ENCODE results near the gene PAEP. TPM values are rescaled to one million over a fixed set of nuclear protein-coding genes. Genes with fewer than 3 reads are reported as not detected.

Gene PAEP
- polyA plus RNA-seq, 1 donor = not detected

DNA sequence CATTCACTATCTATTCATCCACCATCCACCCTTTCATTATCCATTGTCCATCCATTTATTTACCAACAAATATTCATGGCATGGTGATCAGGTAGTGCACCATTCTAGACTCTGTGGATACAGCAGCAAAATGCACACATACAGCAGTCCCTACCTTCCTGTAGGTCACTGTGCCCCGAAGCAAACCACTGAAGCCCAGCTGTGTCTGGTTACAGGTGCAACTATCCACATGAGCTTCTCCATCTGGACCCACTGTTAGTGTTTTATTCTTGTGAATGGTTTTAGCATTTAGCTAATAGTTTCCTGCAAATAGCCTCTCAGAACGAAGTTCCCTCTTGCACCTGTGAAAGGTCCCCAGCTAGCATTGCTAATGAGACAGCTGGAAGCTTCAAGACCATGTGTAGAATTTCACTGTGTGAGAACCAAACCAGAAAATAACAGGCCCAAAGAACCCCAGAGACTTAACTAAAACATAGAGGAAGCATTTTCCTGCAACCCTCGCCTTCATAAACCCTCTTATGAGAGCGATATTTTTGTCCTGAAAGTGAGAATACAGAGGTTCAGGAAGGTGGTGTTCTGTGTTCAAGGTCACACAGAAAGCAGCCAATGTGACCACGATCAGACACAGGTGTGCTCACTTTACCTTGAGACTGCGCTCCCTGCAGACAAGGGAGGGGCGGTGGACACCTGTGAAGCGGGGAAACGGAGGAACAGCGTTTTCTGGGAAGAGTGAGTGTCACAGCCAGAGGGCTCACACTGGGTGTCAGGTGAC, 18.5 kb downstream of the PAEP start:
- no peak for DNase-seq

DNA sequence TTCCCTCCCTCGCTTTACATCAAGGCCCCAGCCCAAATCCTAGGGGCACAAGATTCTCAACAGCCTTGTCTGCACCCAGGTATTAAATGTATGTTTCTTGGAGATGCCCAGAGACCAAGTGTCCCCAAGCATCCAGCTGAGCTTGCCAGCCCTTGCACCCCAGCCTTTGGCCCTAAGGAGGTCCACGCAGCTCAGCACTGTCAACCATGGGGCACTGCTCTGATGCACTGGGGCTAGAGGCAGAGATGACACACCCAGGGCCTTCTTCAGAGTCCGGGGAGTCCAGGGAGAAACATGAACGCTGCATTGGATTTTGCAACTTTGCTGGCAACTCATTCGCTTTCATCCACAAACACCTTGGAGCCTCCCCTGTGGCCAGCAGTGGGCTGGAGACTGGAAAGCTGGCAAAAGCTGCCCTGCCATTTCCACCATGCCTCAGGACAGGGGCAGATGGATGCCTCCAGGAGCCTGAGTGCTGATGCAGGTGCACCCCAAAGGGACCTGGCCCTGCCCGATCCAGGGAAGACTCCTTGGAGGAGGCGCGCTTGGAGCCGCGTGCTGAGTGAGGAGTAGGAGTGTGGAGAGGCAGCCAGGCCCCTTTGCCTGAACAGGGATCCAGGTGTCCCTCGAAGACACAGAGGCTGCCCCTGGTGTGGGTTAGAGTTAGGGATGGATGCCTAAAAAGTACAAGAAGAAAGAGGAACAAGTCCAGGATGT, 19.3 kb downstream of the PAEP start:
- no peak for DNase-seq

DNA sequence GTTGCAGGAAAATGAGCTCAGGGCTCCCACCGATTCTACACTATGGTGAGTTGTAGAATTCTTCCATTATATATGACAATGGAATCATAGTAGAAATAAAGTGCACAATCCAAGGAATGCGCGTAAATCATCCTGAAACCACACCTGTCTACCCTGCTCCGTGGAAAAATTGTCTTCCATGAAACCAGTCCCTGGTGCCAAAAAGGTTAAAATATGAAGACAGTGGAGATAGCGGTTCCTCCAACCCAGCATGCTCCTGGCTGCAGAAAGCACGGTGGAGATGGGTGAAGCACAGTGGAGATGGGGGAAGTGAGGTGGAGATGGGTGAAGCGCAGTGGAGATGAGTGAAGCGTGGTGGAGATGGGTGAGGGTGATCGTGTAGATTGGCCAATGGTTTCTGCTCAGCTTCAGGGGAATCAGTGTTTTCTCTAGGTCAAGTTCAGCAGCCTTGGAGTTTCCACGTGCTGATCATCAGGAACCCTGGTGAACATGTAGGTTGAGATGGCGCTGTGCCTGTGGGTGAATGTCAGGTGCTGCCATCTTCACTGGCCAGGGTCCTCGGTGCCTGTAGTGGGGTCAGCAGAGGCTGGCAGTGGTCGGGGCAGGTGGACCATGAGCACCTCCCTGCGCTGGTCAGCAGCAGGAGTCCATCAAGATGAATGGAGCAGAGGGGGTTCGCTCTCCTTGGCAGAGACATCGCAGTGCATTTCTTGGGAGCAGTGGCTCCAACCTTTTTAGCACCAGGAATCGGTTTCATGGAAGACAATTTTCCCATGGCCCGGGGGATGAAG, 20.3 kb downstream of the PAEP start:
- DNase-seq = no peak

GRCh38 chr9:135582541-135582940, 21.0 kb downstream of the PAEP start:
- no peak for DNase-seq

- DNase-seq = no peak
Measured at GRCh38 chr9:135582966-135583687, 21.6 kb downstream of the PAEP start.

- DNase-seq = no peak
Measured at GRCh38 chr9:135583688-135584011, 22.1 kb downstream of the PAEP start.

GRCh38 chr9:135584371-135584770, 22.8 kb downstream of the PAEP start:
- no peak for DNase-seq

DNA sequence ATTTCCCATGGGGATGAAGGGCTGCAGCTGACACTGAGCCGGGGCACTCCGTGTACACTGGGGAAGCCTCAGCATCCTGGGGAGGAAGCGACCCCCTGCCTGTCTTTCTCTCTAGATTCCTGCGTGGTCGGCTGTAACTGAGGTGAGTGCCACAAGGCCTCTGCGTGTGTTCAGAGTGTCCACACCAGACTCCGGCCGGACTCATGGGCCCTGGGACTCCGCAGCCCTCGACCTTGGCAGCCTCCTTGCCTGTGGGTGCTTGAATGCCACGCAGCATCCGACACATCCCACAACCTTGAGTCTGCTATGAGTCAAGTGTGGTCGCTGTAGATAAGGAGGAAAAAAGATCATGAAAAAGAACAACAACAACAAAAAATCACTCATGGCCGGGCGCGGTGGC, 23.4 kb downstream of the PAEP start:
- DNase-seq = no peak

- DNase-seq = no peak
Measured at GRCh38 chr9:135586601-135587109, 25.1 kb downstream of the PAEP start.

DNA sequence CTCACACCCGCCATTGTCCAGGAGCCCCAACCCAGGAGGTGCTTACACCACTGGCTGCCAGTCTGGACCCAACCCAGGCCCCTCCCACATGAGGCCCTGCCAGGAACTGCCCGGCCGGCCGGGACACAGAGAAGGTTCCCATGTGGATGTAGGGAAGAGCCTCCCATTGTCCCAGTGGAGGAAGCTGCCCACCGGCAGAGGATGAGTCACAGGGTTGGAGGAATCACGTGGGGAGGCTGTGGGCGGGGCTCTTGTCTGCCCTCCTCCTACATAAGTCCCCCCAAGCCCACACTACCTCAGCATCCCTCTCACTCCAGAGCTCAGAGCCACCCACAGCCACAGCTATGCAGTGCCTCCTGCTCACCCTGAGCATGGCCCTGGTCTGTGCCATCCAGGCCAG, 26.1 kb downstream of the PAEP start:
- no peak for DNase-seq

DNA sequence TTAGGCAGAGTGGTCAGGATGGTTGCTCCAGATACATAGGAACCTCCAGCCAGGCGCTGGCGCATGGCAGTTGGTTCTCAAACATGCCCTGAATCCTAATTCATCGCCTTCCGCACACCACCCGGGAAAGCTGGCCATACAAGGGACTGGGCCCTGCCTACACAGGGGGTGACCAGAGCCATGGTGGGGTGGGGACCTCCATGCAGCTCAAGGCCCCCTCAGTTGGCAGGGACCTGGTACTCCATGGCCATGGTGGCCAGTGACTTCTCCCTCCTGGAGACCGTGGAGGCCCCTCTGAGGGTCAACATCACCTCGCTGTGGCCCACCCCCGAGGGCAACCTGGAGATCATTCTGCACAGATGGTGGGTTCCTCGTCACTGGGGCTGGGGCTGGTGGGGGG, 26.8 kb downstream of the PAEP start:
- no peak for DNase-seq

DNA sequence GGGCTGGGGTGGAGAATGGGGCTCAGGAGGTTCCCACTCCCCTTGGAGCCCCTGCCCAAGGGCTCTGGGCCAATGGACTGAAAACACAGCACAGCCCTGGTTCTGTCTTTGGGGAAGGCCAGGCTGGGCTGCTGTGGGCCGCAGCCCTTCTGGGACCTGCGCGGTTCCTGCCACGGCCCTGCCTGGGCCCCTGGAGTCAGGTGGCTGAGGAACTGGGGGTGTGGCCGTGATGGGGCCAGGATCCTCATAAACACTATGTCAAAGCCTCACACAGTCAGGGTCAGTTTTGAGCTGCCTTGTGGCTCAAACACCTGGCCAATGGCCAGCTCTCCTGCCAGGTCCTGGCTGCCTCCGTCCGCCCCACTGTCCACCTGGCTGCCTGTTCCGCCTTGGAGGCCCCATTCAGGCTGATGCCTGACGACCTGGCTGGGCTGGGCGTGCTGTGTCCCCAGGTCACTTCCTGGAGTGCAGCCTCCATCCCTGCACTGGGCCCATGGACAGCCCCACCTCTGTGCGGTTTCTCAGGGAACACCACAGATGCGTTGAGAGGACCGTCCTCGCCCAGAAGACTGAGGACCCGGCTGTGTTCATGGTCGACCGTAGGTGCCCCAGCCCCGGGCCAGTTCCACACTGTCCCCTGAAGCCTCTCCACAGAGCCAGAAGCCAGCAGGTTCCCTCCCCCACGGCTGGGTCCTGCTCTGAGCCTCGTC, 27.5 kb downstream of the PAEP start:
- no peak for DNase-seq

GRCh38 chr9:135589596-135590485, 28.3 kb downstream of the PAEP start:
- DNase-seq = no peak

DNA sequence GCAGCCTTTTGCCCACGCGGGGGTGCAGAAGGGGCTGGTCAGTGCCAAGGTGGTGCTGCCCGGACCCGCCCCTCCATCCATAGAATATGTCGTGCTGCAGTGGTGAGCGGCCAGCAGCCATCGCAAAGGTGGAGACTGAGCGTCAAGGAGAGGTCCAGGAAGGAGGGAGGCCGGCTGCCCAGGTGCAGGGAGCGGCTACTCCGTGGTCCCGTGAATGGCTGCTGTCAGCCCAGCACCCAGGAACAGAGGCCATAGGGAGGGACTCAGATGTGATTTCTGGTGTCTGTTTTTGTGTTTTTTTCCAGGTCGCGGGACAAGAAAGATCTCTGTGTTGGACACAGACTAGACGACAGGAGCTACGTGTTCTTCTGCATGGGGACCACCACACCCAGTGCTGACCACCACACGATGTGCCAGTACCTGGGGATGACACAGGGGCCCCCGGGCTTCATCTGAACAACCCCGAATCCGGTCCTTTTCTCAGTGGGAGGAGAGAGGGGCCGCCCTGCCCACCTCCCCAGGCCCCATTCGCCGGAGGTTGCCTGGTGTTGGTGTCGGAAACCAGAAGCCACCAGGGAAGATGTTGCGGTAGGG, 29.0 kb downstream of the PAEP start:
- DNase-seq = no peak

DNA sequence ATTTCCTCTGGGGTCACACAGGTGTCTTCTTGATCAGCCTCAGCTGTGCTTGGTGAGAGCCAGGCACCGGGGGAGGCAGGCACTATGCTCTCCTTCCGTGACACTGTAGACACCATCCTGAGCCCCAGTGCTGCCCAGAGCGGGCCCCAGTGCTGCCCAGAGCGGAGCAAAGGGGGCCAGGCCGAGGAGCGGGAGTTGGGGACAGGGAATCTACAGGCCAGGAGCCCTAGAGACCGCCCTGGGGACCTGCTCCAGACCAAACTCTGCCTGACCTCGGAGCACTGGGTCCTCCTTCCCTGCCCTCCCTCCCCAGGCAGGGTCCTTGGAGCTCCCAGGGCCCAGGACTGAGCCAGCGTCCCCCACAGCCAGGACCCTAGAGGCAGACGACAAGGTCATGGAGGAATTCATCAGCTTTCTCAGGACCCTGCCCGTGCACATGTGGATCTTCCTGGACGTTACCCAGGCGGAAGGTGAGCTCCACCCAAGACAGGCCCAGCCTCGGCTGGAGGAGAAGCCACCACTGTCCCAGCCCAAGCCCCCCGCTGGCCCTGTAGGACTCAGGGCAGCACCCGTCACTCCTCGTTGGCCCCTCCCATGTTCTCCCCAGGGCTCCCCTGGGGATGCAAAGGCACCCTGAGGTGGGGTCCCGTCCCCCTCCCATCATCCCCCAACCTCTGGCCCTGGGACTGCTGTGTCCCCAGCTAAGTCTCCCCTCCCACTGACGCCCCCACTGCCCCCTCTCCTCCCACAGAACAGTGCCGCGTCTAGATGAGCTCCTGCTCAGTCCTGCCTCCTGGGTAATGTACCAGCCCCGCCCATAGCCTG, 30.2 kb downstream of the PAEP start:
- no peak for DNase-seq

DNA sequence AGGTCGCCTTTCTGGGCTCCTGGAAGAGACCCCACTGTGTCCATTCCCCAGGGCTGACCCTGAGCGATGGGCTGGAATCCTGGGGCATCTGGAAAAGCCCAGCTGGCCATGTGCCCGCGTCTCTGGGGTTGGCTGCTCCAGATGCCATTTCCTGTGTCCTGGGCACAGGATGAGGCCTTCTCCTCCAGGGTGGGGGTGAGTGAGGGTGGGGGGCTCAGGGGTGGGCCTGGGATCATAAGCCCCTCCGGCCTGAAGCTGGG, 30.7 kb downstream of the PAEP start:
- no peak for DNase-seq

GRCh38 chr9:135592625-135593024, 31.1 kb downstream of the PAEP start:
- no peak for DNase-seq

GRCh38 chr9:135596211-135596610, 34.7 kb downstream of the PAEP start:
- DNase-seq = no peak

DNA sequence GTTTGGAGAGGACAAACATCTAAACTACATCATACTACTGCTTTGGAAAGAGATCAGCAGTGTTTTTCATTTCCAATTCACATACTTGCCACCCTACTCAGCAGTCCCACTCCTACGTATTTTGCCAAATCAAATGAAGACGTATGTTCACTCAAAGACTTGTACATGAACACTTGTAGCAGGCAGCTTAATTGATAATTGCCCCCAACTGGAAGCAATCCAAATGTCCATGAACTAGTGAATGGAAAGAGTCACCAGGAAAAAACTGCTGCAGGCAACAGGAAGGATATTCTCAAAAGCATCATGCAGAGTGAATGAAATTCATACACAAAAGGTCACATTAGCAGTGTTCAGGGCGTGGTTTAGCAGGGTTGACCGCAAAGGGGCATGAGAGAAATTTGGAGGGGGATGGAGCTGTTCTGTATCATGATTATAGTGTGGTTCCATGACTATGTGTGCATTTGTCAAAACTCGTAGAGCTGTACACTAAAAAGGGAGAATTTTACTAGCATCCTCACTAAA, 38.8 kb downstream of the PAEP start:
- DNase-seq = no peak

- no peak for DNase-seq
Measured at GRCh38 chr9:135601988-135602387, 40.4 kb downstream of the PAEP start.
